GM12878 (cell line): ENCODE measurements around the gene PDE12. TPM values are rescaled to one million over a fixed set of nuclear protein-coding genes. Genes with fewer than 3 reads are reported as not detected.

Source experiments
- CEBPB ChIP-seq, 2 experiments: fragments of 150-350 bp in 1 of 2; IDR thresholded peaks; 2 replicates each; pipeline ENCODE4 v1.6.1; 2012 to 2014; ENCODE audit warnings: low read depth in 2 of 2, low read length in 2 of 2, borderline replicate concordance in 1 of 2, inconsistent platforms in 1 of 2
- ELK1 ChIP-seq: IDR thresholded peaks from 2 replicates; pipeline ENCODE4 v1.6.1; 2012; ENCODE audit warnings: low read depth, low read length, improper control_type of control experiment
- ESRRA ChIP-seq: IDR thresholded peaks from 2 replicates; pipeline ENCODE4 v1.6.1; 2012; ENCODE audit warnings: mild to moderate bottlenecking, low read length, improper control_type of control experiment
- IKZF2 ChIP-seq, 2 experiments: fragments of 450-650 bp; IDR thresholded peaks; 2 replicates each; pipeline ENCODE4 v1.6.1; 2017; ENCODE audit warnings: mild to moderate bottlenecking in 2 of 2, moderate library complexity in 2 of 2
- STAT3 ChIP-seq: IDR thresholded peaks from 2 replicates; pipeline ENCODE4 v1.6.1; 2011; ENCODE audit warnings: low read depth, low read length, improper control_type of control experiment
- TARDBP ChIP-seq: IDR thresholded peaks from 2 replicates; pipeline ENCODE4 v1.6.1; 2016; ENCODE audit warnings: borderline replicate concordance
- ZBTB33 ChIP-seq: fragments of 450-650 bp; IDR thresholded peaks from 2 replicates; pipeline ENCODE4 v1.6.1; 2017; ENCODE audit warnings: mild to moderate bottlenecking
- polyA plus RNA-seq, 11 experiments: library from polyadenylated mRNA; depleted of rRNA in 4 of 11; unstranded in 6 of 11; stranded (reverse) in 5 of 11; fragments of >200 nt; fragmentation: Nextera tagmentation in 4 of 11; fragmentation: Illumina TruSeq in 1 of 11; extraction: Ambion mirVana in 4 of 11; extraction: Trizol in 1 of 11; gene quantifications; 1 replicate in 1 of 11; 2 replicates in 10 of 11; pipeline versions ENCODE4 v1.2.1 to v1.2.3, GENCODE V29; 2011 to 2016; ENCODE audit warnings: inconsistent platforms in 2 of 11, missing spikeins in 2 of 11, low read depth in 1 of 11
- total RNA-seq, 4 experiments: library from RNA; depleted of rRNA in 3 of 4; stranded (reverse); fragments of >200 nt in 3 of 4; fragmentation: Illumina TruSeq in 1 of 4; extraction: Trizol in 1 of 4; gene quantifications; 2 replicates each; pipeline versions ENCODE4 v1.2.1 to v1.2.3, GENCODE V29; 2013 to 2021
- TF ChIP-seq, protein P1 (sequence below): fragments of 450-650 bp; IDR thresholded peaks from 2 replicates; pipeline ENCODE4 v1.6.1; 2016; ENCODE audit warnings: mild to moderate bottlenecking

Gene PDE12
- total and polyA plus RNA-seq, 10 of the 15 experiments (the other 5 are each of a cell fraction or from before 2014, with no cell fraction given), result 3.0 to 26.1 (median 17.4) TPM

- TF ChIP-seq, protein P1, sequence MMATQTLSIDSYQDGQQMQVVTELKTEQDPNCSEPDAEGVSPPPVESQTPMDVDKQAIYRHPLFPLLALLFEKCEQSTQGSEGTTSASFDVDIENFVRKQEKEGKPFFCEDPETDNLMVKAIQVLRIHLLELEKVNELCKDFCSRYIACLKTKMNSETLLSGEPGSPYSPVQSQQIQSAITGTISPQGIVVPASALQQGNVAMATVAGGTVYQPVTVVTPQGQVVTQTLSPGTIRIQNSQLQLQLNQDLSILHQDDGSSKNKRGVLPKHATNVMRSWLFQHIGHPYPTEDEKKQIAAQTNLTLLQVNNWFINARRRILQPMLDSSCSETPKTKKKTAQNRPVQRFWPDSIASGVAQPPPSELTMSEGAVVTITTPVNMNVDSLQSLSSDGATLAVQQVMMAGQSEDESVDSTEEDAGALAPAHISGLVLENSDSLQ, result peak; percentile 74; the same call in 1 of the 2 replicates
- no peak for TF ChIP-seq IKZF2 (IDR thresholded peaks at IDR 0.05)
- no peak for TF ChIP-seq STAT3
- no peak; the same call in 1 of the 2 replicates for TF ChIP-seq ESRRA
- TF ChIP-seq CEBPB (IDR thresholded peaks at IDR 0.05; ENCODE audit: borderline replicate concordance in 1 of 2, low read depth in 2 of 2, low read length in 2 of 2), result no peak
- TF ChIP-seq ELK1, result peak; percentile 88
- TF ChIP-seq TARDBP, result peak; percentile 38; the same call in 1 of the 2 replicates
- TF ChIP-seq ZBTB33, result no peak
Measured at GRCh38 chr3:57597127-57597923, 41.3 kb downstream of the PDE12 start, which contains the start of gene ARF4 (continued).
